K562 treated with DMSO at 1 percent for 24 hours (cell line): ENCODE data around the gene DHRS12. TPM values are rescaled to one million over a fixed set of nuclear protein-coding genes. Genes with fewer than 3 reads are reported as not detected.

Source experiments
- total RNA-seq: library from RNA; unstranded; fragments of 300-600 nt; gene quantifications from 2 replicates; pipeline ENCODE4 v1.2.3, GENCODE V29; 2022; ENCODE audit warnings: low read depth; ENCODE audit not compliant: insufficient read depth

DHRS12 gene
- total RNA-seq = 1.6 and 2.9 TPM in 2 replicates

GRCh38 chr13:51803422-51804294 lies at the start of gene DHRS12:
TSS of gene DHRS12 (minus strand) at chr13:51804163. CDS start at chr13:51799659, 4,504 bp downstream.

GRCh38 chr13:51844862-51845573 lies 41.1 kb upstream of the DHRS12 start, which contains the start of gene TMEM272:
TSS of gene TMEM272 (minus strand) at chr13:51845177. CDS start at chr13:51838530, 6,647 bp downstream.

Other genes starting within 250 kb of the DHRS12 start
- gene WDFY2, start 219.7 kb downstream of the DHRS12 start, total RNA-seq = 4.9 and 5.4 TPM in 2 replicates
- gene TMEM272, start 41.0 kb upstream of the DHRS12 start, total RNA-seq = not detected in 2 replicates
- gene CCDC70, start 57.8 kb upstream of the DHRS12 start, total RNA-seq = 0.67 TPM in 1 of 2 replicates, not detected in the other
- 7.9 TPM in 2 replicates for gene ATP7B, start 207.3 kb upstream of the DHRS12 start, total RNA-seq
- 10.9 and 11.5 TPM in 2 replicates for gene ALG11, start 208.2 kb upstream of the DHRS12 start, total RNA-seq
- 3.2 and 3.3 TPM in 2 replicates for gene UTP14C, start 220.5 kb upstream of the DHRS12 start, total RNA-seq